HG03064 (cell line): ENCODE data around the gene STIM1.
"Not testable (repeated sequence)": the region's sequence is repeated elsewhere in the genome, so short reads cannot be mapped to it uniquely, and the experiment has no call there.

ENCODE experiments used
- ATAC-seq: cut with Tn5 transposase; IDR thresholded peaks from one replicate; pipeline ENCODE4 v1.9.1; 2021; ENCODE audit warnings: low read depth; ENCODE audit not compliant: unreplicated experiment

Gene STIM1

DNA sequence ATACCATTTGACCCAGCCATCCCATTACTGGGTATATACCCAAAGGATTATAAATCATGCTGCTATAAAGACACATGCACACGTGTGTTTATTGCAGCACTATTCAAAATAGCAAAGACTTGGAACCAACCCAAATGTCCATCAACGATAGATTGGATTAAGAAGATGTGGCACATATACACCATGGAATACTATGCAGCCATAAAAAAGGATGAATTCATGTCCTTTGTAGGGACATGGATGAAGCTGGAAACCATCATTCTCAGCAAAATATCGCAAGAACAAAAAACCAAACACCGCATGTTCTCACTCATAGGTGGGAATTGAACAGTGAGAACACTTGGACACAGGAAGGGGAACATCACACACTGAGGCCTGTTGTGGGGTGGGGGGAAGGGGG is 197.7 kb downstream of the STIM1 start:
- ATAC-seq = not testable (repeated sequence)

DNA sequence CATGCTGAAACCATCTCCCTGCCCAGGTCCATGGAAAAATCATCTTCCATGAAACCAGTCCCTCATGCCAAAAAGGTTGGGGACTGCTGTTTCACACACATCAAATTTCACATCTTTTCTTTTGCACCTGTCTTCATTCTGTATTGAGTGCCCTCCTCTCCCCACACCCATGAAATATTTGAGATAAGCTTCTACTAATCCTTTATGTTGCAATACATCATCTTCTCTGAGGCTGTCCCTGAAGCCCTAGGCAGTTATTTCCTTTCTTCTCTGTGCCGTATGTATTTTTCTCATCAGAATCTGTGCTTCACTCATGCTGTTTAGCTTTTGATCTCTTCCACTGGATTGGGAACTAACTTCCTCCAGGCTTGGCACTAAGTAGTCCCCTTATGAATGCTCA is 199.2 kb downstream of the STIM1 start:
- ATAC-seq = no peak

DNA sequence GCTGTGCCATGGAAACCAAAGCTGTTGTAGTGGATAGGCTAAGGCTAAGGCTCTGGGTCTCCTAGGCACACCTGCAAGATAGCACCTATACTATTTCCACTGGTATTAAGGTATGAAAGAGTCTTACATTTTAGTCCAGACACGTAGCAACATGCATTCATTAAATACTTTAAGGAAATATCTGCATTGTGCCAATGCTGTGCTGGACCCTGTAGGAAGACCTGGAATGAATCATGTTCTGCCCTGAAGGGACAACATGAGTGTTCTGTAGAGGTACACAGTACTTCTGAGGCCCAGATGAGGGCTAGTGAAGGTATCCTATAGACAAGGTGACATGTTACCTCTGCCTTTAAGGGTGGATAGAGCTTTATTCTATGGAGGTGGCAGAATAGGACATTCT is 204.0 kb downstream of the STIM1 start:
- no peak for ATAC-seq

DNA sequence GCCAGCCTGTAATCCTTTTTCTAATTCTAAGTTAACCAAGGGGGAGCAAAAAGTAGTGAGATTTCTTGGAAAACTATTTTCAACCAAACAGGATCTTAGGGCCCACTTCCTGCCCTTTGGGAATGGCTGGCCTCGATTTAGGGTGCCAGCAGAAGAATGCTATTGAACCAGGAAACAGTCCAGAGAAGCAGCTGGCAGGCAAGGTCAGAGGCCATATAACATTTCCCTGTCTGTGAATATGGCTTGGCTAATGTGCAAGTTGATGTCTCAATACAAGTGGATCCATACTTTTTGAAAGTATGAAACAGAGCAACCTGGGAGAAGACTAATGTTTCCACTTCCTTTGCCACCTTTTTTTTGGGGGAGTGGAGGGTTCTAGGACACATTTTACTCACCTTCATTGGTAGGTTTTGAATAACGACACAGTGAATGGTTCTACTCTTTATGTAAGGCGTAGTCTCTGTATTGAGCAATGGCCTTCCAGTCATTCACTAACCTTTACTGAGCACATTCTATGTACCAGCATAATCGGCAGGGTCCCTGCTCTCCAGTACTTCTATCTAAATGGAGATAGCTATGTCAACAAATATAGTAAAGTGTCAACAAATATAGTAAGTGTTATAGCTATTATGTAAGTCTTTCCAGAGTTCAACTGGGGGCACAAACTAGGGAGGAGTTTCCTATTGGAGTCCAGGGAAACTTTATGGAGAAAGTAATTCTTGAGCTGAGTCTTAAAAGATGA is 204.9 kb downstream of the STIM1 start:
- no peak for ATAC-seq

DNA sequence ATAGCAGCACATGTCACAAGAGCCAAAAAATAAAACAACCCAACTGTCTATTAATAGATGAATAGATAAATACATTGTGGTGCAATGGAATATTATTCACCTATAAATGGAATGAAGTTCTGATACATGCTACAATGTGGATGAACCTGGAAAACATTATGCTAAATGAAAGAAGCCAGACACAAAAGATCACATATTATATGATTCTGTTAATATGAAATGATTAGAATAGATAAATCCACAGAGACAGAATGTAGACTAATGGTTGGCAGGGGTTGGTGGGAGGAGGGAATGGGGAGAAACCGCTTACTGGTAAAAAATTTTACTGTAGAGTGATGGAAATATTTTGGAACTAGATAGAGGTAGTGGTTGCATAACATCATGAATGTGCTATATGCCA is 206.2 kb downstream of the STIM1 start:
- ATAC-seq = no peak

DNA sequence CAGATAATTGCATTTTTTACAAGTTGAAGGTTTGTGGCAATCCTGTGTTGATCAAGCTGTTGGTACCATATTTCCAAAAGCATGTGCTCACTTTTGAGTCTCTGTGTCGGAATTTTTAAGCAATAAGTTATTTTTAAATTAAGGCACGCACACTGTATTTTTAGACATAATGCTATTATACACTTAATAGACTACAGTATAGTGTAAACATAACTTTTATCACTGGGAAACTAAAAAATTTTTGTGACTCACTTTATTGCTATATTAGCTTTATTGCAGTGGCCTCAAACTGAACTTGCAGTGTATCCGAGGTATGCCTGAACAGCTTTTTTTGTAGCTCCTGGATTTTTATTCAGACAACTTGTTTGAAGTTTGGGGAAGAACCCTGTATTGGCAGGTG is 207.9 kb downstream of the STIM1 start:
- no peak for ATAC-seq

DNA sequence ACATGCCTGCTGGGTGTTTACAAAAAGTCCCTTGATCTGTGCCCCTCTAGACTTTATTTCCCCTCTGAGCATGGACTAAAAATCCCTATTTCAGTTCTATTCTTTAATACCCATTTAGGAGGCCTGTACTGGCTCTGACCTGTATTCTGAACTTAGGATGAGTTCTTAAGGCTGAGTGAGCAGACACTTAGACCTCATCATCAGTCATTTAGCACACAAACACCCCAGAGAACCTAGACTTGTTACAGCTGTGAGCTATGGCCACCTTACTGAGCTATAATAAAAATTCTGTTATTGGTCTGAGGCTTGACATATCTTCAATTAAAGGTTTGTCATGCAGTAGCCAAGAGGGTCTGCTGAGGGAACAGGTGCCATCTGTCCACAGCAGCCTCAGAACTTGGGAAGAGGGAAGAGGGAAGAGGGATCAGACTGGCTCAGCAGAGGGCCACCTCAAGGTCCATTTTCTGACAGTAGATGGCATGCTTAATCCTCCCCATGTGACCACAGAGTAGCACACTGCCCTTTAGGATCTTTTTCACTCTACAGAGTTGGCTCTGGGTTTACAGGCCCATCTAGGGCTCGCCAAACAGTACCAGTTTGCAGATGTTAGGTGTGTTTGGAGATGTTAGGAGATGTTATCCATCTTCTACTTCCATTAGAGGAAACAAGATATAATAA is 209.0 kb downstream of the STIM1 start:
- no peak for ATAC-seq

DNA sequence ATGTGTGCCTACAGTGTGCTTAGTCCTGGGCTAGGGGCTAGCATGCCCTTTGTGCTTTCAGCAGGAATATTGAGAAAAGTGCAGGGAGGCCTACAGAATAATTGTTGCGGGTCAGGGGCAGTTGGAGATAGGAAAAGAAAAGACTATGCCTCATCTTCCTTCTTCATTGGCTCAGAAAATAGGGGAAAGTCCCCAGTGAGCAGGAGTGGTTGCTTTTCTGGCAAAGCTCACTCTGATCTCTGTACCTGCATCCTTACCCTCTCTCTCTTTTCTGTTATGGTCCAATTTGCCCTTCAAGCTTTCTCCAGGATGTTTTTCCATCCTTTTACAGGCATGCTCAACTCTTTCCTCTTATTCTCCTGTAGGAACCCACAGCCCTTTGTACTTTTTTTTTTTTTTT is 209.6 kb downstream of the STIM1 start:
- no peak for ATAC-seq

DNA sequence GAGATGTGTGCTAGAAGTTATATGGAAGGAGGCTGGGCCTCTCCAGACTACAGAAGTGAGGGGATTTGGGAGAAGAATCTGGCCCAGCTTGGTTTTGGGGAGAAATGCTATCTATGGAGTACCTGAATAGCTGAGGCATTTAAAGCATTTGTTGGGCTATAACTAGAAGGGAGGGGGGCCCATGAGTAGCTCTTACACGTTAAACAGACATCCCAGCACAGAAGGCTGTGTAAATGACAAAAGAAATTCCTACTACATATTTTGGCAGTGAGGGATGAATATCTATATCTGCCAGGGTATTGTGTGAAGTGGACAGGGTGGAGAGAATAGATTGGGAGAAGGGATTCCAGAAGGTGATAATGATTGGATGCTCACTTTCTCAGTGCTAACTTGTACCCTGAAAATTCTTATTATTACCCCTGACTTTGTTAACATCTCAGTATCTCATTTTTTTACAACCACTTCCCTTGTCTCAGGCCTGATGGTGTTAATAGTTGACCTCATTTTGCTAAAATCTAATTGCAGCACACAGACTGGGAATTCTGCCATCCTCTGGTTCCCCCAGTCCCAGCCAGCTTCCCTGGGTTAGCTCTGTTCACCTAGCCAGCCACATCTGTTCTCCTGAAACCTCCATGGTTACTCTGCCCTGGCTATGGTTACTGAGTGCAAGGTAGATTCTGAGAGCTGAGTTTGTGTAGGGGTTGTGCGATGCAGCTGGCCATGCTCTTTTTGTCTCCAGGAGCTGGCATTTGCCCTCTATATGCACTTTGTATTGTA is 210.3 kb downstream of the STIM1 start:
- no peak for ATAC-seq

DNA sequence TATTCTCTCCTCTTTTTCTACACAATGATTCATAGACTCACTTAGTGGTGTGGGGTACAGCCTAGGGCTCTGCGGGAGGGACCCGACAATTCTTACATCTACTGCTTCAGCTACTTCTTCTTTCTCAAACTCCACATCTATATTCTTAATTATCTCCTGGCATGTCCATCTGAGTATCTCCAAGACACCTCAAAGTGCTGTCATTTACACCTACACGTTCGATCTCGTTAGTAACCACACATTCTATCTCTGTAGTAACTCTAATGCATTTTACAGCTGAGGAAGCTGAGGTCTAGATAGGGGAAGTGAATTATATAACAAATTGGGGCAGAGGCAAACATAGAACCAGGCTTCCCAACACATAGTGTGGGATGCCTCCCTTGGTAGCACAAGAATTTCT is 211.4 kb downstream of the STIM1 start:
- ATAC-seq = no peak

DNA sequence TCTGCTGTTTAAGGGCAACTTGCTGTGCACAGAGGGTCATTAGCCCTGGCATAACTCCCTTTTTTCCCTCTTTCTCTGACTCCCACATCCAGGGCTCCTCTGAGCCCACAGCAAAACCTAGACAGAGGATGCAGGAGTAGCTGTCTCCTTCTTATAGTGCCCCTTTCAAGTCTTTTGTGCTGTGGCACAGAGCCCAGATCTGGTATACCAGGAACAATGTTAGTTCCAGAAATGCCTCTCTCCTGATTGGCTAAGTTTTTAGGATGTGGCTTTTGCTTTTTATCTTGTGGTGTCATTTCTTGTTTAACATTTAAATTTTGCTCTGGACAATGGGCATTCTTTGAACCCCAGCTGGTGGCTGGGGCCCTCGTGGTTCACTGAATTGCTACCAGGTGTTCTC is 213.5 kb downstream of the STIM1 start:
- ATAC-seq = no peak

DNA sequence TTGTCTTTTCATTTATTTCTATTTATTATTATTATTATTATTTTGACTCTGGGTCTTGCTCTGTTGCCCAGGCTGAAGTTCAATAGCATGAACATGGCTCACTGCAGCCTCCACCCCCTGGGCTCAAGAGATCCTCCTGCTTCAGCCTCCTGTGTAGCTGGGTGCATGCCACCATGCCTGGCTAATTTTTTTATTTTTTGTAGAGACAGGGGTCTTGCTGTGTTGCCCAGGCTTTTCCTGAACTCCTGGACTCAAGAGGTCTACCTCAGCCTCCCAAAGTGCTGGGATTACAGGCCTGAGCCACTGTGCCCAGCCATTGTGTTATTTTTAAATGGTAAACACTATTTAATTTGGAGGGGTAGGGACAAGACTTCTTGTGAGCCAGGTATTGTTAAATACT is 215.9 kb downstream of the STIM1 start:
- no peak for ATAC-seq

DNA sequence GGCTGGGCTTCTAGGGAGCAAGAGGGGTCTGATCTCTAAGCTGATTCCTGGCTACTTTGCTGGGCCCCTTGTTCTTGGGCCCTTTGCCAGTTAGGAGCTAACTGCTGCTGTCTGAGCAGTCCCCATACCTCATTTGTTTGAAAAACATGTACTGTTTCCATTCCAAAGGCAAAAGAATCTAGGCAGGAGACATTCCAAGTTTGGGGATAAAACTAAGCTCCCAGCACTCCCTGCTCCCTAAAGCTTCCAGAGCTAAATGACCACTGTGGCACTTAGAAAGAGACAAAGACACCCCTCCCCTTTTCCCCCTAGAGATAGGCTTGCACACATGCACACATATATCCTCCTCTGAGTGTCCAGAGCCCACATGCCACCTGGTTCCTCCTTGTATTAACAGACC is 216.4 kb downstream of the STIM1 start:
- ATAC-seq = no peak

DNA sequence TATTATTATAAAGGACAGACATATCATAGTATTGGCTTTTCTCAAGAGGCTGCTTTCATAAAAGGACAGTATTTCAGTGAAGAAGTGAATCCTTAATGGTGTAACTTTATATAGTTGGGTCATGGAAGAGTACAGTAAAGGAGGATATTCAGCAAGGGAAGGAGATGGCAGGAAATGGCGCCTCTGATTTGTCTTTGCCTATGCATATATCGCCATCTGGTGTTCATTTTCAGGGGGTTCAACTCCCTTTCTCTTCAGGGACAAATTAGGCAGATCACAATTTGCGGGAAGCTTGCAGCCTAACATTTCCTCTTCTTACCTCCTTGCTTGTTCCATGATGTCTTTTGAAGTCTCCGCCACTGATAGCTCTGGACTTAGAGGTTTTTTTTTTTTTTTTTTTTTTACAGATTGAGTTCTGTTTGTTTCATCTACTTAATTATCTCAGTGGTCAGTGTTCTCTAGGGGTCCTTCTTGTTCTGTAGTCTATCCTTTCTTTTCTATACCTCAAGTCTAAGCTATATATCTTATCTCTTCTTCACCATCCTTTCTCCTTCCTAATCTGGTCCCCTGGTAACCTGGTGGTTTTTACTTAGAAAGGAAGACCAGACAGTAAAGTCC is 217.3 kb downstream of the STIM1 start:
- ATAC-seq = no peak

DNA sequence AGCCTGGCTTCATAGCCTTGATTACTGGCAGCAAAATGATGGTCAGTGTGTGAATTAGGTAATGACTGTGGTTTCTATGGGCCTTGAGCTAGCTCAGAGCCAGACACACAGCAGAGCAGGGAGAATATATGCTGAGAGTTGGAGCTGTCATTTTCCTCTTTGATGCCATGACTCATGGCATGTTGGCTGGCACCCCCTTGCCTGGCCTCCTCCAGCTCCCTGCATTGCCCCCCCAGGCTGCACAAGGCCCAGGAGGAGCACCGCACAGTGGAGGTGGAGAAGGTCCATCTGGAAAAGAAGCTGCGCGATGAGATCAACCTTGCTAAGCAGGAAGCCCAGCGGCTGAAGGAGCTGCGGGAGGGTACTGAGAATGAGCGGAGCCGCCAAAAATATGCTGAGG is 218.8 kb downstream of the STIM1 start:
- ATAC-seq = no peak

DNA sequence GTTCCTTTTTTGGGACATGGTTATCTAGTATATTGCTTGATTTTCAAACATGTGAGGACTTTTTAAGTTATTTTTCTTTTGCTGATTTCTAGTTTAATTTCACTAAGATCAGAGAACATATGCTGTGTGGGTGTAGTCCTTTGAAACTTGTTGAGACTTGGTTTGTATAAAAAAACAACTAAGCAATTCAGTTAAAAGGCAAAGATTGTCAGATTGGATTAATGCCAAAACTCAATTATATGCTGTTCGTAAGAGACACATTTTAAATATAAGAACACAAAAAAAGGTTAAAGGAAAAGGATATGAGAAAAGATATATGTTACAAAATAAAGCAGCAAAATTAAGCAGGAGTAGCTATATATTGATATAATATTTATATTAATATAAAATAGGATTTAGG is 221.3 kb downstream of the STIM1 start:
- ATAC-seq = no peak

DNA sequence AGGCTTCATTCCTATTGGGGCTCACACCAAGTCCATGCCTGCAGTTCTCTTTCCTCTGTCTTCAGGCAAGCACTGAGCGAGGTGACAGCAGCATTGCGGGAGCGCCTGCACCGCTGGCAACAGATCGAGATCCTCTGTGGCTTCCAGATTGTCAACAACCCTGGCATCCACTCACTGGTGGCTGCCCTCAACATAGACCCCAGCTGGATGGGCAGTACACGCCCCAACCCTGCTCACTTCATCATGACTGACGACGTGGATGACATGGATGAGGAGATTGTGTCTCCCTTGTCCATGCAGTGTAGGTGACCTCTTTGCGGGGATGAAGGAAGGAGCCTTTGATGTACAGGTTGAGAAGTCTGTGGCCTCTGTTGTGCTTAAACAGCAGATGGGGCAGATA is 227.7 kb downstream of the STIM1 start:
- ATAC-seq = no peak

DNA sequence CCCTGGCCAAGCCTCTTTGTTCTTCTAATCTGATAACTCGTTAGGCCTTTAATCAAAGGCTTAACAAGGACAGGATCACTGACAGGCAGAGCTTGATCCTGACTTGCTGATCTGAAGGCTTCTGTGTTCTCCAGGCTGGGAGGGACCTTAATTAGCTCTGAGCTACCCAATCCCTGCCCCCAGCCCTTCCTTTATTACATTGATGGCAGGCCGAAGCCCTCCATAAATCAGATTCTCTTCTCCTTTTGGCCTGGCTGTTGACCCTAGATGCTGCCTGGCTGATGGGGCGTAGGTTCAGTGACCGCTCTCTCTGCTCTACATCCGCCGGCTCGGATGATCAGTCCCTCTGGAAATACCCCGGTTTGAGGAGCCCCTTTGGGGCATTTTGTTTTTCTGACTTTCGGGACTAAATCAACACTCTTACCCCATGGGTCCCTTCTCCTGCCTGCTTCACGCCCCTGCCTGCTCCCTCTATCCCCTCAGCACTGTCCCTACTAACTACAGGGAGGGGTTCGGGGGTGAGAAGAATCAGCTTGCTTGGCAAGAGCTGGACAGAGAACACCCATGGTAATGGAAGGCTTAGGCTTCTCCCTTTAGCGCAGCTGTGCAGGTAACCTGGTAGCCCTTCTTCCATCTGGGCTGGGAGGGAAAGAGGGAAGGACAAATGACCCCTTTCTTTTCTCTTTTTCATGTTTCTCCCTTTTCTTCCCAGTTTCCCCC is 229.1 kb downstream of the STIM1 start:
- ATAC-seq = no peak

DNA sequence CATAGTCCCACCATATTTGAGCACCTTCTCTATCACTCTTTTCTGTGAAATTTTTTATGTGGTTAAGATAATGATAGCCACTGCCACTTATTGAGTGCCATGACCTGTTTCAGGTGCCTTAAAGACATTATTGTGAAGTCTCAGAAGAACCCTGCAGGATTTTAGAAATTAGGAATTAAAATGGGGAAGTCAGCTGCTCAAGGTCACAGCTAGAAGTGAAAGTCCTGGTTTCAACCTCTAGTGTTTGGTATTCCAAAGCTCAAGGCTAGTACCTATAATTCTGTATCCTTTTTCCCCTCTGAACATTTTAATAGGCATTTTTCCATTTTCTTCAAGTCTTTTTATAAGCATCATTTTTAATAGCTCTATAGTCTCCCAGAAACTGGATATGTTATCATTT is 230.1 kb downstream of the STIM1 start:
- no peak for ATAC-seq

DNA sequence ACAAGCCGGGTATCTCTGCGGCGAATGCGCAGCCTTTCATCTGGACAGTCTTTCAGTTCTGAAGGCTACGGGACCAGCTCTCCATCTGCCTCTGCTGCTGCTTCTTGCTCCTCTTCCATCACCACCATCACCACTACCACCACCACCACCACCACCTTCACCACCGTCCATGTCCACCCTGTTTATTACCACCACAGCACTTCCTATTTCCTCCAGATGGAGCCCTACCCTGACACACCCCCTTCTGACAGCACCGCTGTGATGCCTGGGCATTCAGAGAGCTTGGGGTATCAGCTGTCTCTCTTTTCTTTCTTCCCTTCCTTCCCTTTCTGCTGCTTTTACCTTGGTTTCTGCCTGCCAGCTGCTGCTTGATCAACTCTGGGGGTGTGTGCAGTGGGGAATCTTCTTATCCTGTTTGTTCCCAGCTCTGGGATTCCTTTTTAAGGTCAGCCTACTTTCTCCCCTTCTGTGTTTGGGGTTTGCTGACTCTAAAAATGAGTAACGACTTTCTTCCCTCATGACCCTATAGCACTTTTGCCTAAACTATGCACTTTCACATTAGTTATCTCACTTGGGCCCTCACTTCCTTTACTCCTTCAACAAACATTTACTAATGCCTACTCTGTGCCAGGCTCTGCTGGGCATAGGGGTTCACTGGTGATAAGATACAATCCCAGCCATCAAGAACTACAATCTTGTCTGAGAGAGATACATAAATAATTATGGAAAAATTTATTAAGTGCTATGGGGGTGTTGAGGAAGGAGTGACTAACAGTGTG is 231.3 kb downstream of the STIM1 start:
- no peak for ATAC-seq
